ENCODE results near the gene CMTM3.
"Not testable (repeated sequence)": the region's sequence is repeated elsewhere in the genome, so short reads cannot be mapped to it uniquely, and the experiment has no call there.

Gene CMTM3

DNA sequence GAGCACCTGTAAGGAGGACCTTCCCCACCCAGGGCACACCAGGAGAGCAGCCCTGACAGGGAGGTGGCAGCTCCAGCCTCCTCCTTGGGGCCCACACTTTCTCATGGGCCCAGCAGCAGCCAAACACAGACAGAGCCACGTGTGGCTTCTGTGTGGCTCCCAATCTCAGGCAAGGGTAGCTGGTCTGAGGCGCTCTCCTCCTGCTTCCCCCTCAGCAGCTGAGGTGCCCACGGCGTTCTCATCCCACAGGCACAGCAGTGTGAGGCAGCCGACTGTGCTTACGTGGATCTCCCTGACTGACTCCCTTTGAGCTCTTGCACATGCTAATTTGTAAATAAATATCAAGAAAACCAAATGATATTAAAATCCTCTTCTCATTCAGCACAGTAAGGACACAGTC is 30.9 kb downstream of the CMTM3 start:
- DNase-seq (ENCODE audit: low spot score) = no peak

DNA sequence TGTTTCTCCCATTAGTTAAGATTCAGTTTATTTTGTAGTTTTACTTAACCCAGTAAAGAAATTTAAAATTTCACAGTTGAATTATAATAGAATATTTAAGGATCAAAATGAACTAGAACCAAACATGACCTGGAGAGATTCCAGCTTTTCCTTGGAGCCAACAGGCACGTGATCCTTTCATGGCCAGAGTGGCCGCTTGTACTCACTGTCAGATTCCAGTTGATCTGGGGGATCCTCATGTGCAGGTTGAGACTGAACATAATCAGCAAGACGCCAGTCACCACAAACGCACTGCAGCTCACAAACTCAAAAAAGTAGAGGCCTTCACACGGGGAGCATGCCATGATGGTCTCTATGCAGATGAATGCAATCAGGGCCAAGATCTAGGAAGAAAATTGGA is 31.7 kb downstream of the CMTM3 start:
- DNase-seq (ENCODE audit: low spot score) = no peak

DNA sequence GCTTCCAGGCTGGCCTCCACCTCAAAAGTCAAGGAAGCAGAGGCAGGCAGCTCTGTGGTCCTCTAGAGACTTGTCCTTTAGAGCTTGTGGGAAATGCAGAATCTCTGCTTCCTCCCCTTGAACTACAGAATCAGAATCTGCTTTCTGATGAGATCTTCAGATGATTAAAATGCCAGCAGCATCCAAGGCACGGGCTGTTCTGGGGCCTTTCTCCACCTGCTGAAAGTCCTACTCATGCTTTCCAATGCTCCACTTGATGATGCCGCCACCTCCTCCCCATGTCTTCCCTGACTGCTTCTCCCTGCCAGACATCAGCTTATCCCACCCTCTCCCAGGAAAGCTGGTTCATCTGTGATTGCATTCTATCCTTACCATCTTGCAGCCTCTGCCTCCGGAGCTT is 33.3 kb downstream of the CMTM3 start:
- no peak for DNase-seq (ENCODE audit: low spot score)

DNA sequence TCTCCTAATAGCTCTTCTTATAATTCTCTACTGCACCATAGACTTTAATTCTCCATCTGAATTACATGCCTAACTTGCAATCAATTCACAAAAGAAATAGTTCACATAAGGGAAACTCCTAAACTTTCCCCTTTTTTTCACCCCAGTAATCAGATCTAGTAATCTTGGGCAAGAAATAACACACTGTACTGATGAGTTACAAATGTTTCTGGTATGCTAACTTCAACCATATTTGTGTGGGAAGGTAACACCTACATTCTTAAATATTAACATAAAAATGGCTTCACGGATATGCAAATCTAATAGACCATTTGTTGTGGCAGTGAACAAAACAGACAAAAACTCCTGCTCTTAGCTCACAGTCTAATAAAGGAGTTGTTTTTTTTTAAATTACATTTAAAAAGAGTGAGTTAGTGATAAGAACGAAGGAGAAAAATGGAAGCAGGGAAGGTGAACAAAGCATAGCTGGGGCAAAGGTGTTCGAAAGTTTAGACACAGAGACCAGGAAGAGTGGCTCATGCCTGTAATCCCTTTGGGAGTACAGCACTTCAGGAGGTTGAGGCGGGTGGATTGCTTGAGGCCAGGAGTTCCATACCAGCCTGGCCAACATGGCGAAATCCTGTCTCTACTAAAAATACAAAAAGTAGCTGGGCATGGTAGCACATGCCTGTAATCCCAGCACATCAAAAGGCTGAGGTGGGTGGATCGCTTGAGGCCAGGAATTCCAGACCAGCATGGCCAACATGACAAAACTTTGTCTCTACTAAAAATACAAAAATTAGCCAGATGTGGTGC is 34.8 kb downstream of the CMTM3 start:
- no peak for DNase-seq (ENCODE audit: low spot score)

DNA sequence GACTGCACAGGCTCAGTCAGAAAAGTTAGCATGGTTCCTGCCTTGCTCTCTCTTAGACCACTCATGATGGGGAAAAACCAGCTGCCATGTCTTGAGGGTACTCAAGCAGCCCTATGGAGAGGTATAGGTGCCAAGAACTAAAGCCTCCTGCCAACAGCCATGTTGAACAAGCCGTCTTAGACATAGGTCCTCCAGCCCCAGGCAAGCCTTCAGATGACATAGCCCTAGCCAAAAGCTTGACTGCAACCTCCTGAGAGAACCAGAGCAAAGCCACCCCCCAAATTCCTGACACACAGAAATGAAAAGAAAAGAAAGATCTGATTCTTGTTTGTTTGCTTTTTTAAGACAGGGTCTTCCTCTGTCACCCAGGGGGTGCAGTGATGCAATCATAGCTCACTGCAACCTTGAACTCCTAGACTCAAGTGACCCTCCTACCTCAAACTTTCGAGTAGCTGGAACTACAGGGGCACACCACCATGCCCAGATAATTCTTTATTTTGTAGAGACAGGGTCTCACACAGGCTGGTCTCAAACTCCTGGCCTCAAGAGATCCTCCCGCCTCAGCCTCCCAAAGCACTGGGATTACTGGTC is 36.3 kb downstream of the CMTM3 start:
- DNase-seq (ENCODE audit: low spot score) = no peak

DNA sequence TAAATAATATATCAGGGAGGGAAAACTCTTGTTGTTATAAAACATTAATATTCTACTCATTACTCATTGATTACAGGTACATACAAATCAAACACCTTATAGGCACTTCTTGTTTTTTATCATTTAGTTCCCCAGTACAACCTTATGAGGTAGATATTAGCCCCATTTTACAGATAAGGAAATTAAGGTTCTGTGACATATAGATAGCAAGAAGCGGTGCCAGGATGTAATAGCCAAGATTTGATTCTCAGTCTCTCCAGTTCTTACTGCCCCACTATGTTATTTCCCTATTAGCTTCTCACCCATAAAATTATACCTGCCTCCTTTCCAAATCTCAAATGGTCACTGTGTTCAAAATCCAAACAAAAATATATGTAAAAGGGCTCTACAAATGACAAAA is 36.9 kb downstream of the CMTM3 start:
- no peak for DNase-seq (ENCODE audit: low spot score)

DNA sequence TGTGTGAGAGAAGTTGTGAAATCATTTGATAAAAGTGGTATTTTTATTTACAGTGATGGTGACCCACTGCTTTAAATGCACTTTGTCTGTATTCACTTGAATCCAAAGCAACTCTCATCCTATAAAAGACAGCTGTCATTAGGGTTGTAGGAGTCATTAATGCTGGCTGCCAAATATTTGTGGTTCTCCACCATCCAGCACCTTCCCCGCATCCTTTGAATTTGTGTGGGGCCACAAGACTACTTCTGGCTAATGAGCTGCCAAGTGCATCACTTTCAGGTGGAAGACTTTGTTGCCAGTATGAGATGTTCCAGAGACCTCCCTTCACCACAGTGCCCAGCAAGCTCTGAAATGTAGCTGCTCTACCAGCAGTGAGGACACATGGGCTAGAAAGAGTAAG is 43.4 kb downstream of the CMTM3 start:
- no peak for DNase-seq (ENCODE audit: low spot score)

DNA sequence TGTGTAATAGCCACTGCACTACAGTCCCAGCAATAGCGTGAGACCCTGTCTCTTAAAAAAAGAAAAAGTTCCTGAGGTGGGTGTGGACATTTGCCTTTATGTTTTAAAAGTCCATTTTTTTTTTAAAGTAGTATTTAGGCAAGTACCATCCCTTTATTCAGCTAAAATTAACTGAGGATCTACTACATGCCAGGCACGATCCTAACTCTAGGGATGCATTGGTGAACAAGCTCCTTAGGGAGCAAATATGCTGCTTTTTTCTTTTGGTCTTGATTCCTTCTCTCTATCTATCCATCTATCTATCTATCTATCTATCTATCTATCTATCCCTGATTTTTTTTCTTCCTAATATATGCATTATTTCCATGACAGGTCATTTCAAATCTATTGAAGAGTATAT is 44.7 kb downstream of the CMTM3 start:
- DNase-seq (ENCODE audit: low spot score) = no peak

DNA sequence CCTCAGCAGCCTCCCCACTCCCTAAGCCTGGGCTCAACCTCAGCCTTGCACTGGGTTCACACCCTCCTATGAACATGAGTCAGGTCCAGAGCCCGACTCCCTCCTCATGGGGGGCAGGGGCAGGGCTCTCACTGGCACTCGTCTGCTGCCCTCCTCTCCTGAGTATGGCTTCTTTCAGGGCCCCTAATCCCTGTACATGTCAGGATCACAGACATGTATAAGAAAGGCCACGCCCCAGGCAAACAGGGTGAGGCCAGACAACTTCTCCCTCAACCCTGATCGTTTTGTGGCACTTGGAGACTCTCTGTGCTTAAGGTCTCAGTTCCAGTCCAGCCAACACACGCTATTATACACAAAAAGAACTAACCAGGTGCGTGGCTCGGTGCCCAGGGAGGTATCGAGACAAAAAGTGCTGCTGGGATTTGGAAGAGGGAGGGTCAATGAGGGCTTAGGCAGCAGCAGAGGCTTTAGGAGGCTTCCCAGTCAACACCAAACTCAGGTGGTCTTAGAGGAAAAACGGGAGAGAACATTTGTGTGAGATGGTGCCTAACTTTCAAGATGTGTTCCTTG is 45.2 kb downstream of the CMTM3 start:
- DNase-seq (ENCODE audit: low spot score) = no peak

DNA sequence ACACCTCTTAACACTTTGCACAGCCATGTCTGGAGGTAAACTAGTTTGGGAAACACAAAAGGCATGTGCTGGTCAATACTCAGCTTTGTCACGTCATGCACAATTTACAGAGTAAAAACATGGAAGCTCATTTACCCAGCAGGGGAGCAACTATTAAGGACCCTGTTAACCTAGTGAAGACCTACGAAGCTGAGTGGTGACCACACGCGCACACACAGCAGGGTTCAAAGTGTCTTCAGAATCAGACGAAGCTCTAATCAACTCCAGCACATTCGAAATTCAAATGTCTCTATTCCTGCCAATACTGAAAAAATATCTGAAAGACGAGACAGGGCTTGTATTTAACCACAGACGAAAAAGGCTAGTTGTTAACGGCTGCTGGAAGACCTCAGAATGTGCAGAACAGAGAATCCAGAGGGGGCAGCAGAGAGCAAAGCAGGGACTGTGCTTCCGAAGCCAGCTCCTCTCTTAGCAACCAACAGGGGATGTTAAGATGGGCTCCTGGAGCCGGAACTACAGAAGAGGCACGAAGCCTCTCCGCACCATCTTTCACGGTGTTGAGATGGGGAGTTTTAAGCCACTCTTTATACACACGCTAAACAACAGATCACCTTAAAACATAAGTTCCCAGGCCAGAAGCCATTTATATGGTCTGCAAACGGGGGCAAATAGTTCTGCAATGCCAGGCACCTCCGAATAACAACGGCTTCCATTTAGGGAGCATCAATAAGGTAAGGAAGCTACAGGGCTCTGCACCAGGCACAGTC is 46.4 kb downstream of the CMTM3 start:
- peak; percentile 83 for DNase-seq (ENCODE audit: low spot score)

DNA sequence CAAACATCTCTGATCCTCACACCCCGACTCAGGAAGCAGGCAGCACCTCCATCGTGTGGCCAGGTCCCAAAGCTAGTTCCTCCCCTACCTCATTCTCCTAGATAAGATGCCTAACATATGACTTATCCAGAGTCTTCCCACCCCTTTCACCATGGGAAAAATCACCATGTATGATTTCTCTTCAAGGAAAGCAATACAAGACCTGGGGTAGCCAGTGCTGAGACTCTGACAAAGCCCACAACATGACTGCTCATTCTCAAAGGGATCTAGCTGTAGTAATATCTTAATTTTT is 46.9 kb downstream of the CMTM3 start:
- DNase-seq (ENCODE audit: low spot score) = no peak

DNA sequence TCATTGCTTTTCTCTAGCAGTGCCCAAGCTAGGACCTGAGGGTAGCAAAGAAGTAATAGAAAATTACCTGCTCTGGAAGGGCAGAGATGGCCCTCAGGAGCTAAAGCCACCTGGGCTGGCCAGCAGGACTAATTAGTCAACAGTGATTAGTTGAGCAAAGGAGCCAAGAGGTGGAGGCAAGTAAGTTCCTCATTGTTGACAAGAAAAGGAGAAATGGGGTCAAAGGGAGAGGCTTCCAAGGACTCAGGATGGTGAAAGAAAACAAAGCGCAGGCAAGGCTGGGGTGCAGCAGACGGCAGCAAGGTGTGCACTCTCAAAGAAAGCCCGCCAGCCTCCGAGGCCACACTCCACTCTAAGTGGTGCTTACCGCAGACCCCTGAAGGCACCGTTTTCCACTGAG is 47.5 kb downstream of the CMTM3 start:
- no peak for DNase-seq (ENCODE audit: low spot score)

DNA sequence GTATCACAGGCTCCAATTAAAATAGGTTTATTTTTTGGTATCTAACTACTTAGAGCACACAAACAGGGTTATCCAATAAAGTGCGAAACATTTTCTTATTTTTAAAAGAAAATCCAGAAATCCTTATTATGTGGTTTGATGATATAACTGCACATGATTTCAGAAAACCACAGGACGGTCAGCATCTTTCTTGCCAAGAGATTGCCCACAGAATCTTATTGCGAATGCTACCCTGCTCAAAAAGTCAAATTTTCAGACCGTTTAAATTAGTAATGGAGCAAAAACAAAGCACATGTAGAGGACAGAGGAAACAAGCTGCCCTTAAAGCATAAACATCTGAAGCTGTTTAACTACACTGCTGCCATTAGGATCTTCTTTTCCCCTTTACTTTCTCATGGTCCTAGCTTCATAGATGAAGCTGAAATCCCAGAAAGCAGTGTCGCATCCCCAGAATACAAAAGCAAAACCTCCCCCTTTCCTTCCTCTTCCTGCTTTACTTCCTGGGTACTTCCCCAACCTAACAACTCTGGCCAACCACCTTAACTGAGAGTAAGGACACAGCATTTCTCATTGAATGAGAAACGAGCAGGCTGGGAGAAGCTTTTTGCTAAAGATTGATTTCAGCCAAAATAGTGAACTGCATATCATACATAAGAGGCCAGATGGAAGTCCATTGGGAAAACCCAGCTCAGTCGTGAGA is 48.3 kb downstream of the CMTM3 start:
- DNase-seq (ENCODE audit: low spot score) = no peak

DNA sequence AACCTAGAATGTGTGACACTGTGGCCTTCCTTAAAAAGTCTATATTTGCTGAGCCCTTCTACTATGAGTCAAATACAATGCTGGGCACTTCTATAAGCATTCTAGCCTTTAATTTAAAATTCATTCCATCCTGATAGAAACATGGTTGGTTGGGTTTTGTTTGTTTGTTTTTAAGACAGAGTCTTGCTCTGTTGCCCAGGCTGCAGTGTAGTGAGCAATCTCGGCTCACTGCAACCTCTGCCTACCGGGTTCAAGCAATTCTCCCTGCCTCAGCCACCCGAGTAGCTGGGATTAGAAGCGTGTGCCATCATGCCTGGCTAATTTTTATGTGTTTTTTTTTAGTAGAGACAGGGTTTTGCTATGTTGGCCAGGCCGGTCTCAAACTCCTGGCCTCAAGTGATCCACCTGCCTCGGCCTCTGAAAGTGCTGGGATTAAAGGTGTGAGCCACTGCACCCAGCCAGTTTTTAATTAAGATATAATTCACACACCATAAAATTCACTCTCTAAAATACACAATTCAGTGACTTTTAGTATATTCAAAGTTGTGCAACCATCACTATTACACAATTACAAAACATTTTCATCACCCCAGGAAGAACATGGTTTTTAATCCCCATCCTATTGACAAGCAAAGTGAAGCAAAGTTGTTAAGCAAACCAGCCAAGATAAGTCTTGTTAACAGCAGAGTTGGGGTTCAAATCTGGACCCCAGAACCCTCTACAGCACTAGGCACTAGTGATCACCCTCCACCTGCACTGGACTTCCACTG is 49.3 kb downstream of the CMTM3 start:
- no peak for DNase-seq (ENCODE audit: low spot score)

DNA sequence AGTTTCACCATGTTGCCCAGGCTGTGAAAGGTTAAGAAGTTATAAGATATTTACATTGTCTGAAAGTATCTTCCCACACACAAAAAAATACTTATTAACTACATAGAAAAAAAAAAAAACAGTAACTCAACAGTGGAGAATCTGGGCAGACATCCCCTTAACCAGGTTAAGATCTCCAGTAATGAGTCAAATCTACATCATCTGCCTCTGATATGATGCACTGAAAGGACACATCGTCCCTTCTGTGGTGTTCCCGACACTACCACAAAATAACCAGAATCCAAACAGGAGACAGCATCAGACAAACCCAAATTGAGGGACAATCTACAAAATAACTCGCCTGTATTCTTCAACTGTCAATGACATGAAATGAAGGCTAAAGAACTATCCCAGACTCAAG is 52.0 kb downstream of the CMTM3 start:
- no peak for DNase-seq (ENCODE audit: low spot score)

DNA sequence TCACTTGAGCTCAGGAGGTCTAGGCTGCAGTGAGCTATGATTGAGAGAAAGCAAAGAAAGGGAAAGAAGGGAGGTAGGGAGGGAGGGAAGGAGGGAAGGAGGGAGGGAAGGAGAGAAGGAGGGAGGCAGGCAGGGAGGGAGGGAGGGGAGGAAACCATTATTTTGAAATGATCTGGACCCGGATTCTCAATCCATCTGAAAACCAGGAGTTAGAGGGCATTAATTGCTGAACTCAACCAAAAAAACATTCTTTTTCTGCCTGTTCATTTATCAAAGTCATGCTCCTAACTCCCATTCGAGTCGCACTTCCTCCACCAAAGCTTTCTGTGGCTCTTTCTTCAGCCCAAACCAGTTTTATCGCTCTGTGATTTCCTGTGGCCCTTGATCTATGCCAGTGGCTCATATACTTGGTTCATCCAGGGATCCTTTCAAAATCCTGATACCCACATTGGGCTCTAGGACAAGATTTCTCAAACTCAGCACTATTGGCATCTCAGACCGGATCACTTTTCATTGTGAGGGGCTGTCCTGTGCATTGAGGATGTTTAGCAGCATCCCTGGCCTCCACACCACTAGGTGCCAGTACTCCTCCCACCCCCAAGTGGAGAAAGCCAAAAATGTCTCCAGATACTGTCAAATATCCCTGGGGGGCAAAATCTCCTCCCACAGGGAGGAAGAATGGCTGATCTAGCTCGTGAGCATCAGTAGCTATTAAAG is 53.8 kb downstream of the CMTM3 start:
- no peak for DNase-seq (ENCODE audit: low spot score)

DNA sequence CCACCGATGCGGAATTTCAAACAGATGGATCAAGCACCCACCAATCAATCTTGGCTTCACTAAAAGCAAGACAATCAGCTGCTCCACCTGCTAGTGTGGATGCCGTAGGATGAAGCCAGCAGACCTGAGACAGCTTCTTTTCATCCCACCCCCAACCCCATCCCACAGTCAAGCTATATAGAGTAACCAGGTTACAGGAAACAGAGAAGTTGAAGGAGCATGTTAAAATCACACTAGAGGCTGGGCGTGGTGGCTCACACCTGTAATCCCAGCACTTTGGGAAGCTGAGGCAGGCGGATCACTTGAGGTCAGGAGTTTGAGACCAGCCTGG is 54.3 kb downstream of the CMTM3 start:
- no peak for DNase-seq (ENCODE audit: low spot score)

DNA sequence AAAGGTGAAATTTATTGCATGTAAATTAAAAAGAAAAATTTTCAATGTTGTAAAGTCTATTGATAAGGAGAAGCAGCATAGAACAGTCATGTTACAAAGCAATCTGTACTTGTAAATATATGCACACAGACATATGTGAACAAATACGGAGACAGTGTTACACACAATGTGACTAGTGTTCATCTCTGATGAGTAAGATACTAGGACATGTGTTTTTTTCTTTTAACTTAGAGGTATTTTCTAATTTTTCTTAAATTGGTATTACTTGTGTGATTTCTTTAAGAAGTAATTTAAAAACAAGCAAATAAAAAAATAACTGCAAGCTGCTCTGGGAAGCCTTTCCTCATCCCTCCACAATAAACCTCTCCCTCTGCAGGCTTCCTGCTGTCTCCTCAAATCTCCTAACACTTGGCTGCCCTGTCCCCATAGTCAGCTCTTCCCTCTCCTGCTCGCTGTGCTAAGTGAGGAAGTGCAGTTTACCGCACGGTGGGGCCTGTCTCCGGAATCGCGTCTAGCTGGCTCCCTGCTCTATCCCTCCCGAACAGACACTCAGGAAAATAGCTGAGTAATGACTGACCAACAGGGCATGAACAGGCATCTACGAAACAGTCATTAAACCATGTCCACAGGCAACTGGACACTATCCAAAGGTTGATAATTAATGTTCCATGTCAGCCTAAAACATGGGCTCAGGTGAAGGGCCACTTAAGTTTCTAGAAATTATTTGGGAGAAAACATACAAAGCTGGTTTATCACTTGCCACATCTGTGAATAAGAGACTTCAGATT is 56.1 kb downstream of the CMTM3 start:
- no peak for DNase-seq (ENCODE audit: low spot score)

DNA sequence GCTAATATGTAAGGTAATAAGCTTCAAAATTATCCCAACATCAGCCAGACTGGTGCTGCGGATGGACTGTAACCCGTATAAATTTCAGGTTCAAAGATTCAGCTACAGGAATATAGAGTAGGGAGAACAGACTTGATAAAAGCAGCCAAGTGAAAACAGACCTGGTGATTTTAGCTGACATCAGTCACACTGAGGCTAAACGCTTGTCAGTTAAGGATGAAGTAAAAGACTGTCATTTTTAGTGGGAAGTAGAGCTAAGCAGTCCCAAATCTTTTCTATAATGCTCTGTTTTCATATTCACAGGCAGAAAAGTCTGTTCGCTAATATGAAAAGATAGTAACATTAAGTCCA is 56.7 kb downstream of the CMTM3 start:
- DNase-seq (ENCODE audit: low spot score) = no peak

DNA sequence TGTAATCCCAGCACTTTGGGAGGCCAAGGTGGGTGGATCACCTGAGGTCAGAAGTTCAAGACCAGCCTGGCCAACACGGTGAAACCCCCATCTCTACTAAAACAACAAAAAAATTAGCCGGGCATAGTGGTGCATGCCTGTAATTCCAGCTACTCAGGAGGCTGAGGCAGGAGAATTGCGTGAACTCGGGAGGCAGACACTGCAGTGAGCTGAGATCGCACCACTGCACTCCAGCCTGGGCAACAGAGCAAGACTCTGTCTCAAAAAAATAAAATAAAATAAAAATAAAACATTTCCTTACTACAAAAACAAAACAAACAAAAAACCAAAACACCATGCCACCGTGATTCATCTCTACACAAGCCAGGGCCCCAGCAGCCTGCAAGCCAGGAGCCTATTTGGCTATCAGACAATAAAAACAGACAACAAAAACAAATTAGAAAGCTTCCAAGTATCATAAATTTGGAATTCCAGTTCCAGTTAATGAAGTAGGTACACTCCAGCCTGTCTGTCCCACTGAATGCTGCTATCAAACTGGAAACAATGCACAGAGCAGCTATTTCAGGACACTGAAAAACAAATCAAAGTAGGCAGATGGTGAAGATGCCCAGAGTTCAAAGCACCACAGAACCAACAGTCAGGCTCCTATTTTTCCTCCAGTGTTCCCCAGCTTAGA is 57.3 kb downstream of the CMTM3 start:
- not testable (repeated sequence) for DNase-seq (ENCODE audit: low spot score)

All from CD4-positive, alpha-beta T cell treated with Interleukin-2 at 100 ng/mL for 4 hours (primary cell).